ENCODE results near the gene B3GLCT. TPM values are rescaled to one million over a fixed set of nuclear protein-coding genes. Genes with fewer than 3 reads are reported as not detected.
"Not testable (repeated sequence)": the region's sequence is repeated elsewhere in the genome, so short reads cannot be mapped to it uniquely, and the experiment has no call there.

The B3GLCT gene
- total and polyA plus RNA-seq, 2 donors = 4.2 to 6.3 TPM

GRCh38 chr13:31209172-31209840 lies 9.5 kb downstream of the B3GLCT start:
- Histone ChIP-seq H3K27me3 (ENCODE audit: control insufficient read depth in 2 of 2, insufficient read depth in 1 of 2, low read length in 1 of 2) (no peaks in the 10 kb centered on the region), H3K36me3 (ENCODE audit: control insufficient read depth in 2 of 2, insufficient read depth in 2 of 2, low read length in 1 of 2) (no peaks in the 10 kb centered on the region), H3K4me1 (ENCODE audit: control insufficient read depth in 2 of 2, insufficient read depth in 2 of 2, low read length in 2 of 2) (peaks cover 10 to 28% of the 10 kb centered on the region in 2 donors), H3K4me3 (ENCODE audit: low read length in 2 of 2) (no peak overlapping the region), H3K9me3 (ENCODE audit: control insufficient read depth in 2 of 2, insufficient read depth in 1 of 2, low read length in 1 of 2) (no peaks in the 10 kb centered on the region), H3K27ac (ENCODE audit: low read depth in 1 of 2, low read length in 1 of 2) (peak overlapping the region in 1 of 2 donors; percentile 89)
- 61% methylated on average over 8 of the region's 8 CpGs for WGBS
- DNase-seq (ENCODE audit: low read depth in 6 of 9, low spot score in 9 of 9) = peak in 8 of 9 donors; percentile 37 to 68 (median 42)

- Histone ChIP-seq H3K36me3 (ENCODE audit: control insufficient read depth in 2 of 2, insufficient read depth in 2 of 2, low read length in 1 of 2) (no peaks in the 10 kb centered on the region), H3K4me1 (ENCODE audit: control insufficient read depth in 2 of 2, insufficient read depth in 2 of 2, low read length in 2 of 2) (peaks cover 10 to 29% of the 10 kb centered on the region in 2 donors), H3K27me3 (ENCODE audit: control insufficient read depth in 2 of 2, insufficient read depth in 1 of 2, low read length in 1 of 2) (no peaks in the 10 kb centered on the region), H3K4me3 (ENCODE audit: low read length in 2 of 2) (no peak overlapping the region), H3K9me3 (ENCODE audit: control insufficient read depth in 2 of 2, insufficient read depth in 1 of 2, low read length in 1 of 2) (no peaks in the 10 kb centered on the region), H3K27ac (ENCODE audit: low read depth in 1 of 2, low read length in 1 of 2) (peak overlapping the region in 1 of 2 donors; percentile 89)
- 59% methylated on average over 4 of the region's 4 CpGs for WGBS
- no peak for DNase-seq (ENCODE audit: low read depth in 6 of 9, low spot score in 9 of 9)
Measured at GRCh38 chr13:31209841-31210210, 10.1 kb downstream of the B3GLCT start.

- 94% methylated on average over 2 of the region's 2 CpGs for WGBS
- H3K27ac ChIP-seq (ENCODE audit: low read depth in 1 of 2, low read length in 1 of 2) = no peak overlapping the region
- DNase-seq (ENCODE audit: low read depth in 6 of 9, low spot score in 9 of 9) = no peak
Measured at GRCh38 chr13:31213651-31214289, 14.0 kb downstream of the B3GLCT start.

GRCh38 chr13:31214435-31214834 lies 14.7 kb downstream of the B3GLCT start:
- 96% methylated on average over 1 of the region's 1 CpG for WGBS
- H3K27me3 ChIP-seq (ENCODE audit: control insufficient read depth in 2 of 2, insufficient read depth in 1 of 2, low read length in 1 of 2) = no peaks in the 10 kb centered on the region
- no peak overlapping the region for H3K4me3 ChIP-seq (ENCODE audit: low read length in 2 of 2)
- H3K27ac ChIP-seq (ENCODE audit: low read depth in 1 of 2, low read length in 1 of 2) = no peak overlapping the region
- no peaks in the 10 kb centered on the region for H3K9me3 ChIP-seq (ENCODE audit: control insufficient read depth in 2 of 2, insufficient read depth in 1 of 2, low read length in 1 of 2)
- H3K4me1 ChIP-seq (ENCODE audit: control insufficient read depth in 2 of 2, insufficient read depth in 2 of 2, low read length in 2 of 2) = peaks cover 4 to 14% of the 10 kb centered on the region in 2 donors
- no peaks in the 10 kb centered on the region for H3K36me3 ChIP-seq (ENCODE audit: control insufficient read depth in 2 of 2, insufficient read depth in 2 of 2, low read length in 1 of 2)
- no peak for DNase-seq (ENCODE audit: low read depth in 6 of 9, low spot score in 9 of 9)

More at GRCh38 chr13:31213651-31214289, 14.0 kb downstream of the B3GLCT start:
- H3K9me3 ChIP-seq (ENCODE audit: control insufficient read depth in 2 of 2, insufficient read depth in 1 of 2, low read length in 1 of 2) = no peaks in the 10 kb centered on the region
- no peak overlapping the region for H3K4me3 ChIP-seq (ENCODE audit: low read length in 2 of 2)
- no peaks in the 10 kb centered on the region for H3K36me3 ChIP-seq (ENCODE audit: control insufficient read depth in 2 of 2, insufficient read depth in 2 of 2, low read length in 1 of 2)
- no peaks in the 10 kb centered on the region for H3K27me3 ChIP-seq (ENCODE audit: control insufficient read depth in 2 of 2, insufficient read depth in 1 of 2, low read length in 1 of 2)
- peaks cover 10 to 21% of the 10 kb centered on the region in 2 donors for H3K4me1 ChIP-seq (ENCODE audit: control insufficient read depth in 2 of 2, insufficient read depth in 2 of 2, low read length in 2 of 2)

- not testable (repeated sequence) for DNase-seq (ENCODE audit: low read depth in 6 of 9, low spot score in 9 of 9); H3K27ac ChIP-seq (ENCODE audit: low read depth in 1 of 2, low read length in 1 of 2); H3K36me3 ChIP-seq (ENCODE audit: control insufficient read depth in 2 of 2, insufficient read depth in 2 of 2, low read length in 1 of 2); H3K9me3 ChIP-seq (ENCODE audit: control insufficient read depth in 2 of 2, insufficient read depth in 1 of 2, low read length in 1 of 2); H3K4me3 ChIP-seq (ENCODE audit: low read length in 2 of 2); H3K4me1 ChIP-seq (ENCODE audit: control insufficient read depth in 2 of 2, insufficient read depth in 2 of 2, low read length in 2 of 2); H3K27me3 ChIP-seq (ENCODE audit: control insufficient read depth in 2 of 2, insufficient read depth in 1 of 2, low read length in 1 of 2)
- 97% methylated on average over 2 of the region's 2 CpGs for WGBS
Measured at GRCh38 chr13:31216916-31217315, 17.1 kb downstream of the B3GLCT start.

GRCh38 chr13:31219909-31220598 lies 20.3 kb downstream of the B3GLCT start:
- Histone ChIP-seq H3K4me3 (ENCODE audit: low read length in 2 of 2) (no peak overlapping the region), H3K27ac (ENCODE audit: low read depth in 1 of 2, low read length in 1 of 2) (no peak overlapping the region), H3K9me3 (ENCODE audit: control insufficient read depth in 2 of 2, insufficient read depth in 1 of 2, low read length in 1 of 2) (no peaks in the 10 kb centered on the region), H3K27me3 (ENCODE audit: control insufficient read depth in 2 of 2, insufficient read depth in 1 of 2, low read length in 1 of 2) (no peaks in the 10 kb centered on the region), H3K4me1 (ENCODE audit: control insufficient read depth in 2 of 2, insufficient read depth in 2 of 2, low read length in 2 of 2) (no peaks in the 10 kb centered on the region), H3K36me3 (ENCODE audit: control insufficient read depth in 2 of 2, insufficient read depth in 2 of 2, low read length in 1 of 2) (no peaks in the 10 kb centered on the region)
- no peak for DNase-seq (ENCODE audit: low read depth in 6 of 9, low spot score in 9 of 9)
- 96% methylated on average over 4 of the region's 4 CpGs for WGBS

GRCh38 chr13:31221057-31221456 lies 21.3 kb downstream of the B3GLCT start:
- H3K9me3 ChIP-seq (ENCODE audit: control insufficient read depth in 2 of 2, insufficient read depth in 1 of 2, low read length in 1 of 2) = no peaks in the 10 kb centered on the region
- no peak overlapping the region for H3K4me3 ChIP-seq (ENCODE audit: low read length in 2 of 2)
- no peaks in the 10 kb centered on the region for H3K27me3 ChIP-seq (ENCODE audit: control insufficient read depth in 2 of 2, insufficient read depth in 1 of 2, low read length in 1 of 2)
- H3K36me3 ChIP-seq (ENCODE audit: control insufficient read depth in 2 of 2, insufficient read depth in 2 of 2, low read length in 1 of 2) = no peaks in the 10 kb centered on the region
- DNase-seq (ENCODE audit: low read depth in 6 of 9, low spot score in 9 of 9) = no peak
- H3K27ac ChIP-seq (ENCODE audit: low read depth in 1 of 2, low read length in 1 of 2) = no peak overlapping the region
- WGBS = 99% methylated on average over 3 of the region's 3 CpGs
- H3K4me1 ChIP-seq (ENCODE audit: control insufficient read depth in 2 of 2, insufficient read depth in 2 of 2, low read length in 2 of 2) = no peaks in the 10 kb centered on the region

- no peak overlapping the region for H3K4me3 ChIP-seq (ENCODE audit: low read length in 2 of 2)
- H3K4me1 ChIP-seq (ENCODE audit: control insufficient read depth in 2 of 2, insufficient read depth in 2 of 2, low read length in 2 of 2) = peaks cover 6% of the 10 kb centered on the region in 2 donors
- no peak overlapping the region for H3K27ac ChIP-seq (ENCODE audit: low read depth in 1 of 2, low read length in 1 of 2)
- DNase-seq (ENCODE audit: low read depth in 6 of 9, low spot score in 9 of 9) = no peak
- H3K9me3 ChIP-seq (ENCODE audit: control insufficient read depth in 2 of 2, insufficient read depth in 1 of 2, low read length in 1 of 2) = no peaks in the 10 kb centered on the region
- no peaks in the 10 kb centered on the region for H3K36me3 ChIP-seq (ENCODE audit: control insufficient read depth in 2 of 2, insufficient read depth in 2 of 2, low read length in 1 of 2)
- WGBS = 98% methylated on average over 7 of the region's 7 CpGs
- H3K27me3 ChIP-seq (ENCODE audit: control insufficient read depth in 2 of 2, insufficient read depth in 1 of 2, low read length in 1 of 2) = no peaks in the 10 kb centered on the region
Measured at GRCh38 chr13:31223215-31223614, 23.4 kb downstream of the B3GLCT start.

- Histone ChIP-seq H3K4me3 (ENCODE audit: low read length in 2 of 2) (no peak overlapping the region), H3K4me1 (ENCODE audit: control insufficient read depth in 2 of 2, insufficient read depth in 2 of 2, low read length in 2 of 2) (peaks cover 8% of the 10 kb centered on the region in 2 donors), H3K9me3 (ENCODE audit: control insufficient read depth in 2 of 2, insufficient read depth in 1 of 2, low read length in 1 of 2) (no peaks in the 10 kb centered on the region), H3K36me3 (ENCODE audit: control insufficient read depth in 2 of 2, insufficient read depth in 2 of 2, low read length in 1 of 2) (no peaks in the 10 kb centered on the region), H3K27me3 (ENCODE audit: control insufficient read depth in 2 of 2, insufficient read depth in 1 of 2, low read length in 1 of 2) (no peaks in the 10 kb centered on the region), H3K27ac (ENCODE audit: low read depth in 1 of 2, low read length in 1 of 2) (no peak overlapping the region)
- no peak for DNase-seq (ENCODE audit: low read depth in 6 of 9, low spot score in 9 of 9)
- 97% methylated on average over 2 of the region's 2 CpGs for WGBS
Measured at GRCh38 chr13:31223640-31224039, 23.9 kb downstream of the B3GLCT start.

Measured in thymus (tissue), 11 donors.